ENCODE results near the gene FLNC.

DNA sequence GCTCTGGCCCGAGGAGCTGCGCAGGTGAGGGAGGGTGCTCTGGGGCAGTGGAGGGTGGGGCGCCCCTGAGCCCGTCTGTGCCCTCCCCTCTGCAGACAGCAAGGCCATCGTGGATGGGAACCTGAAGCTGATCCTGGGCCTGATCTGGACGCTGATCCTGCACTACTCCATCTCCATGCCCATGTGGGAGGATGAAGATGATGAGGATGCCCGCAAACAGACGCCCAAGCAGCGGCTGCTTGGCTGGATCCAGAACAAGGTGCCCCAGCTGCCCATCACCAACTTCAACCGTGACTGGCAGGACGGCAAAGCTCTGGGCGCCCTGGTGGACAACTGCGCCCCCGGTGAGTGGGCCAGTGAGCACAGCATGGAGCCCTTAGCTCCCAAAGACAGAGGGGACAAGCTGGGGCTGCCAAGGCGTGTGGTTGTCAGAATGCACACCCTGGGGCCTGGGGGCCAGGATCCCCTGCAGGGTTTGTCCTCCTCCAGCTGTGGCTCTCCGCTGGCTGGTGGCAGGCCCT, 5.1 kb downstream of the FLNC start:
- TF ChIP-seq, protein P1, sequence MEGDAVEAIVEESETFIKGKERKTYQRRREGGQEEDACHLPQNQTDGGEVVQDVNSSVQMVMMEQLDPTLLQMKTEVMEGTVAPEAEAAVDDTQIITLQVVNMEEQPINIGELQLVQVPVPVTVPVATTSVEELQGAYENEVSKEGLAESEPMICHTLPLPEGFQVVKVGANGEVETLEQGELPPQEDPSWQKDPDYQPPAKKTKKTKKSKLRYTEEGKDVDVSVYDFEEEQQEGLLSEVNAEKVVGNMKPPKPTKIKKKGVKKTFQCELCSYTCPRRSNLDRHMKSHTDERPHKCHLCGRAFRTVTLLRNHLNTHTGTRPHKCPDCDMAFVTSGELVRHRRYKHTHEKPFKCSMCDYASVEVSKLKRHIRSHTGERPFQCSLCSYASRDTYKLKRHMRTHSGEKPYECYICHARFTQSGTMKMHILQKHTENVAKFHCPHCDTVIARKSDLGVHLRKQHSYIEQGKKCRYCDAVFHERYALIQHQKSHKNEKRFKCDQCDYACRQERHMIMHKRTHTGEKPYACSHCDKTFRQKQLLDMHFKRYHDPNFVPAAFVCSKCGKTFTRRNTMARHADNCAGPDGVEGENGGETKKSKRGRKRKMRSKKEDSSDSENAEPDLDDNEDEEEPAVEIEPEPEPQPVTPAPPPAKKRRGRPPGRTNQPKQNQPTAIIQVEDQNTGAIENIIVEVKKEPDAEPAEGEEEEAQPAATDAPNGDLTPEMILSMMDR (conservative IDR thresholded peaks at IDR 0.05 in 1 of 2, IDR thresholded peaks at IDR 0.05 in 1 of 2; ENCODE audit: extremely low read depth in 1 of 2, insufficient read depth in 1 of 2, low read depth in 1 of 2, low read length in 2 of 2), result no peak
- TF ChIP-seq EZH2 (IDR thresholded peaks at IDR 0.05; ENCODE audit: borderline replicate concordance, low read length), result no peak
